CD4-positive, alpha-beta T cell treated with Interleukin-15 for 1 hour (primary cell): ENCODE measurements around the gene POLE3.
"Not testable (repeated sequence)": the region's sequence is repeated elsewhere in the genome, so short reads cannot be mapped to it uniquely, and the experiment has no call there.

Experiments used
- DNase-seq: peaks from one replicate; pipeline ENCODE4 v3.0.0-alpha.2; 2020

Gene POLE3

DNA sequence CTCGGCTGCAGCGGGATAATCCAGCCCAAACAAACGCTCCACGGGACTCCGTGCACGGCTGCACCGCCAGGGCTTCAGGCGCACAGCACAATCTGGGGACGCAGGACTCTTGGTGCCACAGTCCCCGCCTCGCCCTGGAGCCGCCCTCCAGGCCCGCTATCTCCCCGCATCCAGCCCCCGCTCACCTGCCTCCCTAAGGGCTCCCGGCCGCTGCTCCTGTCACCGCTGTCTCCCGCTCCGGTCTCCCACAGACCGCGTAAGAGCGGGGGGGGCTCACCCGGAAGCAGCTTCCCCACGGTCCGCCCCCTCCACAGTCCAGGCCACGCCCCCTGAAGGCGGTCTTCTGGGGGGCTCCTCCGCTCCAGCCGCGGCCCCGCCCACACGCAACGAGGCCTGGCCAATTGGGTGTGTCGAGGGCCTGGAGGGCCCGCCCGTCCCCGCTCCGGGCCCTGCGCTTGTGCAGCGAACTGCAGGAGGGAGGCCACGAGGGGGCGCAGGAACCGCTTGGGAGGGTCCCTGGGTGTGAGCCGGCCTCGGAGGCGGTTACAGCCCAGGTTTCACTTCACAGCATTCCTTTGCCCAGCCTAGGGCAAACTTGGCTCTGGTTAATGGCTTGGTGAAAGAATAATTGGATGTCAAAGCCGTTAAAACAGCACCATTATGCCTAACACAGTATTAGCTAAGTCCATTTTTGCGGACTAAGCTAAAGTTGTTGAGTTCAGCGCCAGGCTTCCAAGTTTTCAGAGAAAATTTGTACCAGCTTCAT lies 9.3 kb downstream of the POLE3 start, which contains the start of gene ALAD:
Gene ALAD (minus strand): TSS at position 258 of the 766 bp plus-strand sequence. CDS start 7,725 bp downstream, outside the sequence.
- peak; percentile 99 for DNase-seq

DNA sequence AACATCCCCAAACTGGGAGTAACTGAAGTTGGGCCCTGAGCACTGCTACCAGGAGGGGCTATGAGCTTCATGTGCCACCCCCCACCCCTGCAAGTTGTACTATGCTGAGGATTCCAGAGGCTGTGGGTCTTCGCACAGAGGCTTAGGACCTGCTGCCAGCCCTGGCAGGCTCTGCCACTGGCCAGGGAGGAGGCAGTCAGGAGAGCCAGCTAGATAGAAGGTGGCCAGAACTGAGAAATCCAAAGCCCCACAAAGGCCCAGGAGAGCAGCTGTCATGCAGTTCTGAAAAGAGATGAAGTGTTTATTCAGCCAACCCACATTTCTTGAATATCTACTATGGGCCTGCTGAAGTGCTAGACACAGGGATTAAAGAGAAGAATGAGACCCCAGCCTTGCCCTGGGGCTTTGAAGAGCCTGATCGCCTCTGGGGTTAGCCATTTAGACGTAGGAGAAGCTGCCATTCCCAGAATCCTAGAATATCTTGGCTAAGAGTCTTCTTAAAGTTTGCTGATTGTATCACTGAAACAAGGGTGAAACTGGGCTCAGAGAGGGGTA lies 10.8 kb downstream of the POLE3 start:
- no peak for DNase-seq

DNA sequence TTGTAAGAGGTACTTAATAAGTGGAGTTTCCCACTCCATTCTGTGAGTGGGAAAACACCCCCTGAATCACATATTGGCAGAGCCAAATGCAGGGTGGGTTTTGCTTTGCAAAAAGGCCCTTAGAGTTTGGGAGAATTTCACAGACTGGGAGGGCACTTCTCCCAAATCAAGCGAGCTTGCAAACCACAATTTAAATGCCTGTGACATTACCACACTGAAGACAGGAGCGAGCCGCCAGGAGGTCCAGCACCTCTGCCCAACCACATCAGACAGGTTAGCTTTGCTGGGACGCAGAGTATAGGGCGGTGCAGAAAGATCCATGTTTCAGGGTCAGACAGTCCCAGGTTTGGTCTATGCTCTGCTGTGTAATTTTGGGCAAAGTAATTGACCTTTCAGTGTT lies 11.7 kb downstream of the POLE3 start:
- no peak for DNase-seq

DNA sequence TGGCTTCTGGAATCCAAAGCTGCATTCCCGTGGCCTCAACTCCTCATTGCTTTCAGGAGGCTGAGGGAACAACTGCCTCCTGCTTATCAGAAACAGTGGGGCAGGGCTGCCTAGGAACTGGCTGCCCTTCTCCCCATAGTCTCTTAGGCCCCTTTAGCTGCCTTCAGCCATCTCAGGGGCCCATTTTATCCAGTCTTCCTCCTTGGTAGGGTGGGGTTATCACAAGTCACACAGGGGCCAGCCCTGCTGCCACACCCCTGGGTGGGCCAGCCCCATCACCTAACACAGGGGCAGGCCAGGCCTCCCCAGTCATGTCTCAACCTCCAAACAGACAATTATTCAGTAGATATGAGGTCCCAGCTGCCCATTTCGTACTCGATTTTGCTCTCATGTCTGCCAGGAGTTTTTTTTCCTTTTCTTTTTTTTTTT lies 13.3 kb downstream of the POLE3 start:
- no peak for DNase-seq

DNA sequence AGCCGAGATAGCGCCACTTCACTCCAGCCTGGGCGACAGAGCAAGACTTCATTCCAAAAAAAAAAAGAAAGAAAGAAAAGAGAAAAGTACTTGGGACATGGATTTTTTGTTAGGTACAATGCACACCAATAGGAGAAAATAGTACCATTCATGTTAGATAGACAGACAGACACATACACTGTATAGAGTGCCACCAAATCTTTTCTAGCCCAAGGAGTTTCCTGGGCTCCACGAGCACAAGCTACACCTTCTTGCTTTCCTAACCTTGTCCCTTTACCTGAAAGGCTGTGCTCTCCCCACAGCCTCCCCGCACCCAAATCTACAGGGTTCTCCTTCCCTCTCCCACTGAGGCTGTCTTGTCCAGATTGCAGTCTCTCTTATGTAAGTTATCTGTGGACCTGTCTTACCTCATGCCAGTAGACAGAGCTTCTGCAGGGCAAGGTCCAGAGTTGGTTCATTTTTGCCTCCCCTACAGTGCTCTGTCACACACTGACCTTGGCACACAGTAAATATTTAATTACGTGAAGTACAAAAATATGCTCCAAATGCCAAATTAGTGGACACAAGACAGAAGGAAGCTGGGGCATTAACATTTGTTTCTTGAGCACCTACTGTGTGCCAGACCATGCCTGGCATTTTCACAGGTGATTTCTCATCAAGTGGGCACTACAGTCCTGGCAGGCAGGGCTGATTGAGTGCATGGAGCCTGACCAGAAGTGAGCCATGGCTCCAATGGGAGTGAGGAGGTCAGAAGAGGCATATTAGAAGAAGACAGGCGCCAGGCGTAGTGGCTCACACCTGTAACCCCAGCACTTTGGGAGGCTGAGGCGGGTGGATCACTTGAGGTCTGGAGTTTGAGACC lies 15.2 kb downstream of the POLE3 start:
- no peak for DNase-seq

DNA sequence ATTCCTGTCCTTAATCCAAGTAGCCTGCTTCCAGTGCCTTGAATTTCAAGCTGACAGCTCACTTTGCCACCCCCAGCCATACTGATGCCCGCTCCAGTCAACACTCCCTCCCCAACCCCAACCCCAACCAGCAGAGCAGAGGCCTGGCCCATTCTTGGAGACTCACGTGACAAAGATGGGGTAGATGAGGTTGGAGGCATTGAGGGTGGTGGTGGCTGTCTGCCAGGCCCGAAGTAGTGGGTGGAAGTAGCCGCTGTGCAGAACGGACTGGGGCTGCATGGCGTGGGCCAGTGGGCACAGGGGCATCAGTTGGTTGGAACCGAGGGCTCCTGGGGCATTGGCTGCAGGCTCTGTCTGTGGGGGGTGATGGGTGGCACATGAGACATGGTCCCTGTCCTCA lies 17.2 kb downstream of the POLE3 start:
- DNase-seq = no peak

DNA sequence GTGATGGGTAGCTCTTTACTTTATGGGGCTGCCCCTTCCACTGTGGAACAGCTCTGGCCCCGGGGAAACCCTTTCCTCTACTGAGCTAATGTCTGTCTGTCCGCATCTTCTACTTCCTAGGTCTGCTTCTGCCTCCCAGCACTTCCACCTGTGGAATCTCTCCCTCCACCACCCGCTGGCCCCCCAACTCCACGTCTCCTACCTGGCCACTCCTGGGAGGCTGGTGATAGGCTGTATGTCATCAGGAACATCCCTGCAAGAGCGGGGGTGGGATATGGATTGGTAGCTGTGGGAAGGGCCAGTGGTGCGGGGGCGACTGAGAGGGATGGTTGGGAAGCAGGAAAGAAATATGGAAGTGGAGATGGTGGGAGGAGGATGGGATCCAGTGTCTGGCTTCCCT lies 18.6 kb downstream of the POLE3 start:
- no peak for DNase-seq

DNA sequence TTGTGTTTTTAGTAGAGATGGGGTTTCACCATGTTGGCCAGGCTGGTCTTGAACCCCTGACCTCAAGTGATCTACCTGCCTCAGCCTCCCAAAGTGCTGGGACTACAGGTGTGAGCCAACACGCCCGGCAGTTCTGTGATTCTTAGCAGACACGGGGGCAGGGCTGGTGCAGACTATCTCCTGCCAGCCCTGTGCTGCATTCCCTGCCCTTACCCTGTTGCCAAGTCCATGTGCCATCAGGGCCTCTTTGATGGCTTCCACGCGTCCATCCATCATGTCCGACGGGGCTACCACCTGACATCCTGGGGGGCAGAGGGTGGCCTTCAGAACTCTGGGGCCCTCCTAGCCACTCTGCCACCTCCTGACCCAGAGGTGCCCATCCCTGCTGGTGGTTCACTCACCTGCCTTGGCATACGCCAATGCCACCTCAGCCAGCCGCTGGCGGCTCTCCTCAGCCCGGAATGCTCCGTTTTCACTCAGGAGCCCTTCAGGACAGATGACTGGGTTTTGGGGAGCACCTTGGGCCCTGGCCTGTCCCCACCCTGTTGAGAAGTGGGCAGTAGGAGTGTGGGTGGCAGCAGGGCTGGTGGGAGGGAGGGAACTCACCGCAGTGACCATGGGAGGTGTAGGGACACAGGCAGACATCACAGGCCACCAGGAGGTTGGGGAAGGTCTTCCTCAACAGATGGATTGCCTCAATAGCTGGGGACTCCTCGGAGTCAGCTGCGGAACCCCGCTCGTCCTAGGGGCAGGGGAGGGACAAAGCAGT lies 20.1 kb downstream of the POLE3 start:
- no peak for DNase-seq

DNA sequence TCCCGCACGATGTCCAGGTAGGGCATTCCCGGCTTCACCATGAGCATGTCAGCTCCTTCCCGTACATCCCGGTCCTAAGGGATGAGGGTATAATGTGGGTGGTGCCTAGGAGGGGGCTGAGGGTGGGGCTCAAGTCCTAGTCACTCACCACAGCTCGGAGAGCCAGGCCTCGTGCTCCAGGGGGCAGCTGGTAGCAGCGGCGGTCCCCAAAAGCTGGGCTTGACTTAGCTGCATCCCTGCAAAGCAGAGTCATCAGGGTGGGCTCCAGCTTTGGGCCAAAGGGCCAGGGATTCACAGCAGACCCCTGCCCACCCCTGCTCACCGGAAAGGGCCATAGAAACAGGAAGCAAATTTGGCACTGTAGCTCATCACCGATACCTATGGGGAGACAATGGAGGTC lies 21.0 kb downstream of the POLE3 start:
- DNase-seq = no peak

DNA sequence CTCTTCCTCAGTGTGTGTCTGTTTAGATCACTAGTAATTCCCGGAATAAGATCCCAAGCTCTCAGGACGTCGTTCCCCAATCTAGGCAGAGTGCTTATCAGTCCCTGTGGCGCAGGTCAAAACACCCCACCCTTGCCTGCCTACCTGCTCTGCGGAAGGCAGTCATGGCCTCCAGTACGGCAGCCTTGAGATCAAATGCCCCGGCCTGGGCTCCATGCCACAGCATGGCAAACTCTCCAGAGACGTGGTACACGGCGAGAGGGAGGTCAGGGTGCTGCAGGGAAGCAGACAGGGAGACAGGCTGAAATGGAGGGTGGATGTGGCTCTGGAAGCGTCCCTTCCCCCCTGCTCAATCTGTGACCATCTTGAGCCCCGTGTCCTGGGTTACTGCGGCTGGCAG lies 21.6 kb downstream of the POLE3 start:
- no peak for DNase-seq

DNA sequence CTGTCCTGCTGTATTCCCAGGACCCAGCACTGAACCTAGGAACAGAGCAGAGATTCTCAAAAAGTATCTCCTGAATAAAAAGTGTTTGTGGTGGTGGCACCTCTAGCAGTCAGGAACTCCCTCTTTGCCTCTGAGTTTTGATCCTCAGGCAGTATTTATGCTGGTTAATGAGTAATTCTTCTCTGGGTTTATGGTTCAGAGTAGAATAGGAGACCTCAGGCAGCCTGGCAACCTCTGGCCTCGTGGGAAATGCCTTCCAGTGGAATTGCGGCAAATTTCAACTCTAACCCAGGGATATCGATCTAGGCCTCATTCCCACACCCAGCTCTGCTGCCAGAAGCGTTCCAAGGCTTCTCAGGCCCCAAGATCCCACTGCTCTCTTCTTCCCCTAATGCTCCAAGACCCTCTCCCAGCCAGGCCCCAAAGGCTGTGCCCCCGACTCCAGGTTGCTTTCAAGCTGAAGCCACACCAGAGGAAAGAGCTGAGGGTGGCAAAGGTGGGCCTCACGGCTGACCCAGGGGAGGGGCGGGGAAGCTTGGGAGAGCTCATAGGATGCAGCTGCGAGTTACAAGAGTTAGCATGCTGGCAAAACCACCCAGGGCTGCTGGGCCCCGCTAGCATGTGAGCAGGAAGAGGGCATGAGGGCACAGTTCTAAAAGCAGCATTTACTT lies 22.8 kb downstream of the POLE3 start:
- DNase-seq = no peak

DNA sequence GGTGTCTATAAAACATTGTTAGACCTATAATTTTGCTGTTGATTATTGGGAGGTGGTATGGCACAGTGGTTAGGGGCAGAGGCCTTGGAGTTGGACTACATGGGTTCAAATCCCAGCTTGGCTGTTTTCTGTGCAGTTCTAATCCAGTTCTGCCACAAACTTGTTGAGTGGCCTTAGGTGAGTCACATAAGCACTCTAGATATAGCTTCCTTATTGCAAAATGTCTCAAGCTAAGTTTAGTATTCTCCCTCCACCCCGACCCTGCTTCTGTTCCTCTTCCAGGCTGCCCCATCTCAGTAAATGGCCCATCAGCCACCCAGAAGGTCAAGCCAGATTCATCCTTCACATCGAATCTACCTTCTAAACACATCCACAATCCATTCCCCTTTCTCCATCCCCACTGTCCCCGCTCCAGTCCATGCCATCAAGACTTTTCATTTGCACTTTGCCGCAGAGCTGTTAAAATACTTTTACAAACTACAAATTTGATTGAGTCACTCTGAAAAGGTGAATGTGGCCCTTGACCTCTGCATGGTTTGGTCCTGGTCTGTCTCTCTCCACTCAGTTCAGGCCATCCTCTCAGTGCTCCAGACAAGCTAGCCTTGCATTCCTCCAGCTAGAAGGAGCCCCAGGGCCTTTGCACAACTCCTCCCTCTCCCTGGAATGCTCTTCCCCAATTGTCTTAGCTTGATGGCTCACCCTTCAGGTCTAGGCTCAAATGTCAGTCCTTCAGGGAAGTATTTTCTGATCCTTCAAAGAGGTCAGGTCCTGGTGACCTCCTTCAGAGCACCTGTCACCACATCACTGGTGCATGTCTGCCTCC lies 23.7 kb downstream of the POLE3 start:
- DNase-seq = no peak

DNA sequence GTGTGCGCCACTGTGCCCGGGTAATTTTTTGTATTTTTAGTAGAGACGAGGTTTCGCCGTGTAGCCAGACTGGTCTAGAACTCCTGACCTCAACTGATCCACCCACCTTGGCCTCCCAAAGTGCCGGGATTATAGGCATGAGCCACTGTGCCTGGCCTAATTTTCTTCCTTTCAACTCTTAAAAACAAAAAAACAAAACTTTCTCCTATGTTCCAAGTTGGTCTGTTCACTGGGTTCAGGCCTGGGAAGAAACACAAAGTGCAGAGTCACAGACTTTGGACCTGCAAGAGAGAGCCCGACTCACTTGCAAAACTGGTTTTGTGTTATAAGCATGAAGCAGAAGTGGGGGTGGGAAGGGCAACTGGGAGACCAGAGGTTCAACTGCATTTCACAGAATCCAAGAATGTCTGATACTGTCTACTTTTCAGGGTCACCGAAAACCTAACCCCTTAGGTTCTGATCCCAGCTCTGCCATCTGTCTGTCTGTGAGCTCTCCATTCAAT lies 28.5 kb downstream of the POLE3 start:
- DNase-seq = no peak

DNA sequence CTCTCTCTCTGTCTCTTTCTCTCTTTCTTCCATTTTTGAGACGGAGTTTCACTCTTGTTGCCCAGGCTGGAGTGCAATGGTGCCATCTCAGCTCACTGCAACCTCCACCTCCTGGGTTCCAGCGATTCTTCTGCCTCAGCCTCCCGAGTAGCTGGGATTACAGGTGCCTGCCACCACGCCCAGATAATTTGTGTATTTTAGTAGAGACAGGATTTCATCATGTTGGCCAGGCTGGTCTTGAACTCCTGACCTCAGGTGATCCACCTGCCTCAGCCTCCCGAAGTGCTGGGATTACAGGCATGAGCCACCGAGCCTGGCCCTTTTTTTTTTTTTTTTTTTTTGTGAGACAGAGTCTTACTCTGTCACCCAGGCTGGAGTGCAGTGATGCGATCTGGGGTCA lies 29.0 kb downstream of the POLE3 start:
- not testable (repeated sequence) for DNase-seq

DNA sequence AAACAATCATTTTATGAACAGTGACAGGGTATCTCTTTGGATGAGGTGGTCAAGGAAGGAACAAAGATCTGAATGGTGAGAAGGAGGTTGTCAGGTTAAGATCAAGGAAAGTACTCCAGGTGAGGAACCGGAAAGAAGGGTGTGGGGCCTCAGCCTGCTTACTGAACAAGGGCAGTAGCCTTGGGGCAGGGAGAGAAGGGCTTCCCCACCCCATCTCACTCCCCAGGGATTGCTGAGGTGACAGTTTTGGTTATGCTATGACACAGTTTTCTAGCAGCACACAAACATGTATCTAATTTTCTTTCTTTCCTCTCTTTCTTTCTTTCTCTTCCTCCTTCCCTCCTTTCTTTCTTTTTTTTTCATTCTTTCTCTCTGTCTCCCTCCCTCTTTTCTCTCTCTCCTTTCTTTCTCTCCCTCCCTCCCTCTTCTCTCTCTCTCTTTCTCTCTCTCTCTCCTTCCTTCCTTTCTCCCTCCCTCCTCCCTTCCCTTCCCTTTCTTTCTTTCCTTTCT lies 29.6 kb downstream of the POLE3 start:
- no peak for DNase-seq

DNA sequence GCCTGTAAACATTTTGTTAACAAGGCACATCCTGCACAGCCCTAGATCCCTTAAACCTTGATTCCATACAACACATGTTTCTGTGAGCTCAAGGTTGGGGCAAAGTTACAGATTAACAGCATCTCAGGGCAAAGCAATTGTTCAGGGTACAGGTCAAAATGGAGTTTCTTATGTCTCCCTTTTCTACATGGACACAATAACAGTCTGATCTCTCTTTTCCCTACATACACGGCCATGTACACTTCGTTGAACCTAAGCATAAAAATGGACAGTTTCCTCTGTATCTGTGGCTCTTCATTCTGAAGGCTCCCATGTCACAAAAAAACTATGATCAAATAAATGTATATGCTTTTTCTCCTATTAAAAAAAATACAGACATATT lies 30.7 kb downstream of the POLE3 start:
- not testable (repeated sequence) for DNase-seq

DNA sequence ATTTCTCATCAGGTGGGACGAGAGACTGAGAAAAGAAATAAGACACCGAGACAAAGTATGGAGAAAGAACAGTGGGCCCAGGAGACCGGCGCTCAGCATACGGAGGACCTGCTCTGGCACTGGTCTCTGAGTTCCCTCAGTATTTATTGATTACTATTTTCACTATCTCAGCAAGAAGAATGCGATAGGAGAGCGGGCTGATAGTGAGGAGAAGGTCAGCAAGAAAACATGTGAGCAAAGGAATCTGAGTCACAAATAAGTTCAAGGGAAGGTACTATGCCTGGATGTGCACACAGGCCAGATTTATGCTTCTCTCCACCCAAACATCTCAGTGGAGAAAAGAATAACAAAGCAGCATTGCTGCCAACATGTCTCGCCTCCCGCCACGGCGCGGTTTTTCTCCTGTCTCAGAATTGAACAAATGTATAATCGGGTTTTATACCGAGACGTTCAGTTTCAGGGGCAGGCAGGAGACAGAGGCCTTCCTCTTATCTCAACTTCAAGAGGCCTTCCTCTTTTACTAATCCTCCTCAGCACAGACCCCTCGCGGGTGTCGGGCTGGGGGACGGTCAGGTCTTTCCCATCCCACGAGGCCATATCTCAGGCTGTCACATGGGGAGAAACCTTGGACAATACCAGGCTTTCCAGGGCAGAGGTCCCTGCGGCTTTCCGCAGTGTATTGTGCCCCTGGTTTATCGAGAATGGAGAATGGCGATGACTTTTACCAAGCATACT lies 31.2 kb downstream of the POLE3 start:
- not testable (repeated sequence) for DNase-seq

DNA sequence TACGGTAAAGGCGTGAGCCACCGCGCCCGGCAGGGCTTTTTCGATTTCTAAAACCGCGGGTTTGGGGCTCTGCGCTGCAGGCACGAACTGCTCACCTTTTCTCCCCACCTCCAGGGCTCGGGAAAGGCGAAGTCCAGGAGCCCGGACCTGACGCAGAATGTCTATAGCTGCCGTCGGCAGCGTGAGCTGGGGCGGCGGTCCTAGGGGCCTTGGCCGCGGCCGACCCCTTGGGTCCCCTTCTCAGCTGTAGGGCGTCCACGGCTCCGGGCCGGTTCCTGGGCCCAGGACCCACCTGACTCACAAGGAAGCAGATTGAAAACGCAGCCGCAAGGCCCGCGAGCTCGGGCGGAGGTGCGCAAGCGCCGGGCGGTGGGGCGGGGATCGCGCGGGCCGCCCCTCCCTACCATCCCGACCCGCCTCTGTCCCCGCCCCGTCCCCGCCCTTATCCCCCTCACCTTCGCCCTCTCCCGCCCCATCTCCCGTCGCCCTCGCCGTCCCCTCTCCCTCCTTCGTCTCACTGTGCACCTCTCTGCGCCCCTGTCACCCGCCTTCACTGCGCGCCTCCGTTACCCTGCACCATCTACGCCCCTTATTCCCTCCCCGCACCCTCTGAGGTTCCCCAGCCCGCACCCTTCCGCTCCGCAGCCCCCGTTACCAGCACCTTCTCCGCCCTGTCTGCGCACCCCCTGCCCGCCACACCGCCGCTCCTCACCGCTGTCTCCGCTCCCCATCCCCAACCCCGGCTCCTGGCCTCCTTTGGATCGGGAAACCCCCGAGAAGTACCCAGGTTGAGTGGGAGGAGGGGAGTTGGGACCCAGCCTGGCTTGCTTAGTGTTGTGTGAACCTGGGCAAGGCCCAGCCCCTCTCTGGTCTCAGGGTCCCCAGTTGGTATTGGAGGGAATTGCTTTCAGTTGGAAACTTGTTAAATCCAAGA lies 33.6 kb downstream of the POLE3 start, which contains the start of gene HDHD3:
Gene HDHD3 (minus strand): TSS at position 353 of the 934 bp plus-strand sequence. CDS start 2,632 bp downstream, outside the sequence.
- peak; percentile 81 for DNase-seq
